Measurements from ENCODE around the gene LIPC. TPM values are rescaled to one million over a fixed set of nuclear protein-coding genes. Genes with fewer than 3 reads are reported as not detected.
A peak's percentile ranks its signal among the peaks of the same experiment; 100 is the strongest.

The LIPC gene
- total and polyA plus RNA-seq, 2 donors (not counting 1 experiment from before 2014, with no cell fraction given) = 0.82 to 4.0 TPM

GRCh38 chr15:58546066-58546591, 114.3 kb downstream of the LIPC start:
- Histone ChIP-seq H3K36me3 (ENCODE audit: control insufficient read depth, insufficient read depth, low read length) (no peaks in the 10 kb centered on the region), H3K4me2 (ENCODE audit: extremely low read depth, insufficient read depth, low read length) (no peak overlapping the region), H3K27ac (ENCODE audit: insufficient read depth, low read length) (peak overlapping the region; percentile 18), H2AFZ (ENCODE audit: low read length) (no peak overlapping the region), H3K4me1 (ENCODE audit: control insufficient read depth, extremely low read depth, insufficient read depth, low read length) (peaks cover 22% of the 10 kb centered on the region), H3K27me3 (ENCODE audit: control insufficient read depth, insufficient read depth, low read length) (no peaks in the 10 kb centered on the region), H3K4me3 (replicated peaks in 1 of 4; ENCODE audit: control extremely low read depth in 1 of 4, insufficient read depth in 1 of 4, low read depth in 3 of 4, low read length in 4 of 4) (no peak overlapping the region), H3K9ac (ENCODE audit: insufficient read depth, low read length) (no peak overlapping the region), H3K9me3 (ENCODE audit: control insufficient read depth, insufficient read depth, low read depth, low read length) (no peaks in the 10 kb centered on the region), H4K20me1 (ENCODE audit: control insufficient read depth, extremely low read depth, insufficient read depth, low read length) (no peaks in the 10 kb centered on the region), H3K79me2 (ENCODE audit: control insufficient read depth, insufficient read depth, low read length) (no peaks in the 10 kb centered on the region)
- DNase-seq (ENCODE audit: low read depth in 2 of 2) = peak in 1 of 2 donors; percentile 50
- no peak for TF ChIP-seq CTCF (conservative IDR thresholded peaks at IDR 0.05 in 1 of 2, IDR thresholded peaks at IDR 0.05 in 1 of 2; ENCODE audit: low read depth in 1 of 2, low read length in 2 of 2)

GRCh38 chr15:58546635-58547627, 115.1 kb downstream of the LIPC start:
- H3K79me2 ChIP-seq (ENCODE audit: control insufficient read depth, insufficient read depth, low read length) = no peaks in the 10 kb centered on the region
- no peak overlapping the region for H2AFZ ChIP-seq (ENCODE audit: low read length)
- H4K20me1 ChIP-seq (ENCODE audit: control insufficient read depth, extremely low read depth, insufficient read depth, low read length) = no peaks in the 10 kb centered on the region
- H3K27me3 ChIP-seq (ENCODE audit: control insufficient read depth, insufficient read depth, low read length) = no peaks in the 10 kb centered on the region
- H3K4me3 ChIP-seq (replicated peaks in 1 of 4; ENCODE audit: control extremely low read depth in 1 of 4, insufficient read depth in 1 of 4, low read depth in 3 of 4, low read length in 4 of 4) = no peak overlapping the region
- H3K4me2 ChIP-seq (ENCODE audit: extremely low read depth, insufficient read depth, low read length) = peak overlapping the region; percentile 32
- H3K27ac ChIP-seq (ENCODE audit: insufficient read depth, low read length) = peak overlapping the region; percentile 34
- TF ChIP-seq CTCF (conservative IDR thresholded peaks at IDR 0.05 in 1 of 2, IDR thresholded peaks at IDR 0.05 in 1 of 2; ENCODE audit: low read depth in 1 of 2, low read length in 2 of 2) = no peak
- no peak for TF ChIP-seq EZH2 (IDR thresholded peaks at IDR 0.05; ENCODE audit: low read length, missing control alignments)
- DNase-seq (ENCODE audit: low read depth in 2 of 2) = peak; percentile 84 to 99
- H3K9me3 ChIP-seq (ENCODE audit: control insufficient read depth, insufficient read depth, low read depth, low read length) = no peaks in the 10 kb centered on the region
- H3K4me1 ChIP-seq (ENCODE audit: control insufficient read depth, extremely low read depth, insufficient read depth, low read length) = peaks cover 24% of the 10 kb centered on the region
- H3K36me3 ChIP-seq (ENCODE audit: control insufficient read depth, insufficient read depth, low read length) = no peaks in the 10 kb centered on the region
- H3K9ac ChIP-seq (ENCODE audit: insufficient read depth, low read length) = no peak overlapping the region

- Histone ChIP-seq H3K4me2 (ENCODE audit: extremely low read depth, insufficient read depth, low read length) (no peak overlapping the region), H3K4me1 (ENCODE audit: control insufficient read depth, extremely low read depth, insufficient read depth, low read length) (peaks cover 30% of the 10 kb centered on the region), H4K20me1 (ENCODE audit: control insufficient read depth, extremely low read depth, insufficient read depth, low read length) (no peaks in the 10 kb centered on the region), H3K9me3 (ENCODE audit: control insufficient read depth, insufficient read depth, low read depth, low read length) (no peaks in the 10 kb centered on the region), H3K27ac (ENCODE audit: insufficient read depth, low read length) (peak overlapping the region; percentile 18), H3K4me3 (replicated peaks in 1 of 4; ENCODE audit: control extremely low read depth in 1 of 4, insufficient read depth in 1 of 4, low read depth in 3 of 4, low read length in 4 of 4) (no peak overlapping the region), H2AFZ (ENCODE audit: low read length) (no peak overlapping the region), H3K27me3 (ENCODE audit: control insufficient read depth, insufficient read depth, low read length) (no peaks in the 10 kb centered on the region), H3K9ac (ENCODE audit: insufficient read depth, low read length) (no peak overlapping the region), H3K36me3 (ENCODE audit: control insufficient read depth, insufficient read depth, low read length) (no peaks in the 10 kb centered on the region), H3K79me2 (ENCODE audit: control insufficient read depth, insufficient read depth, low read length) (no peaks in the 10 kb centered on the region)
- DNase-seq (ENCODE audit: low read depth in 2 of 2) = no peak
- no peak for TF ChIP-seq EZH2 (IDR thresholded peaks at IDR 0.05; ENCODE audit: low read length, missing control alignments)
- TF ChIP-seq CTCF (conservative IDR thresholded peaks at IDR 0.05 in 1 of 2, IDR thresholded peaks at IDR 0.05 in 1 of 2; ENCODE audit: low read depth in 1 of 2, low read length in 2 of 2) = no peak
These were observed 116.0 kb downstream of the LIPC start for GRCh38 chr15:58547628-58548307.
